HG03575 (cell line): ENCODE results near the gene POTEG.
"Not testable (repeated sequence)": the region's sequence is repeated elsewhere in the genome, so short reads cannot be mapped to it uniquely, and the experiment has no call there.

ENCODE experiments used
- ATAC-seq: cut with Tn5 transposase; IDR thresholded peaks from one replicate; pipeline ENCODE4 v1.9.1; 2021; ENCODE audit not compliant: unreplicated experiment, insufficient number of reproducible peaks, low FRiP score; ENCODE audit errors: extremely low read depth

POTEG gene

GRCh38 chr14:19434241-19434640 is at the start of gene POTEG:
POTEG (minus strand) TSS chr14:19434341; CDS start chr14:19434289, 52 bp downstream.
- ATAC-seq: not testable (repeated sequence)

- not testable (repeated sequence) for ATAC-seq
Observed at GRCh38 chr14:19482093-19482492, 48.0 kb upstream of the POTEG start.

- ATAC-seq: not testable (repeated sequence)
Observed at GRCh38 chr14:19481421-19481820, 47.3 kb upstream of the POTEG start.

- ATAC-seq: not testable (repeated sequence)
Observed at GRCh38 chr14:19480491-19480890, 46.4 kb upstream of the POTEG start.

DNA sequence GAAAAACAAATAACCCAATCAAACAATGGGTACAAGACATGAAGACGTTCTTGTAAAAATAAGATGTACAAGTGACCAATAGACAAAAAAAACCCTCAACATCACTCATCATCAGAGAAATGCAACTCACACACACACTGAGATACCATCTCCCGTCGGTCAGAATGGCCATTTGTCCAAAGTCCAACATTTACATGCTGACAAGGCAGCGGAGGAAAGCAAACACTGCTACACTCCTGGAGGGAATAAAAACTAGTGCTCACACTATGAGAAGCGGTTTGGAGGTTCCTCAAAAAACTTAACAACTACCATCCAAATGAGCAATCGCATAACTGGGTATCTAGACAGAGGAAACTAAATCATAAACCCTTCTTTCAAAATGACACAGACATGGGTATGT is 11.6 kb upstream of the POTEG start:
- not testable (repeated sequence) for ATAC-seq

- ATAC-seq: not testable (repeated sequence)
Observed at GRCh38 chr14:19439826-19440225, 5.7 kb upstream of the POTEG start.

DNA sequence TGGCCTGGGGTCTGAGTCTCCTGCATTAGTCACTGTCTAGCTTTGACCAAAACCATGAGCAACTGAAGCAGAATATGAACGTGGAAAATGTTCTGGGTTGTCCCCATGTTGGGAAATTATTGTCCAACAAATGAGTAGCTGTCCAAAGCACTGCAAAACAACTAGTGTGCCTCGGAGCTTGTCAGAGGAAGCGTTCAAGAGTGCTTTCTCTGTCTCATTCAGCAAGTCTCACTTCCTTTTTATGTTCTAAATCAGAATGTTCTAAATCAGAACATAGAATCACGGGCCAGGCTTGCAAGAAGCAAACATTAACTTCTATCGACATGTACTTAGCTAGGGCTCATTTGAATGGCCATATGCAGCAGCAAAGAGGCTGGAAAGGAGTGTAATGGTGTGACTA is 5.1 kb upstream of the POTEG start:
- ATAC-seq: peak; percentile 59

- not testable (repeated sequence) for ATAC-seq
Observed at GRCh38 chr14:19437126-19437443, 2.9 kb upstream of the POTEG start.

- ATAC-seq: not testable (repeated sequence)
Observed at GRCh38 chr14:19436311-19437125, 2.4 kb upstream of the POTEG start.

- ATAC-seq: not testable (repeated sequence)
Observed at GRCh38 chr14:19435852-19436251, 1.7 kb upstream of the POTEG start.

DNA sequence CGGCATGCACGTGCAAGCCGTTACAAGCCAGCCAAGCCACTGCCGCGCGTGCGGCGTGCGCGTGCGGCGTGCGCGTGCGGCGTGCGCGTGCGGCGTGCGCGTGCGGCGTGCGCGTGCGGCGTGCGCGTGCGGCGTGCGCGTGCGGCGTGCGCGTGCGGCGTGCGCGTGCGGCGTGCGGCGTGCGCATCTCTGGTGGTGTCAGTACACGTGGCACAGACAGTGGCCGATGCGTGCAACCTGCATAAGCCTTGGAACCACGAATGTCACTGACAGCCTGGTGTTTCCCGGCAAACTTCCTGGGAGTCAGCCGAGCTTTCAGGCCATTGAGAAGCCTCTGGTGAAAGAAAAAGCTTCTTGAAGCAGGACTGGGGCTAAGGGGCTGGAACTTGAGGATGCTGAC is 750 bp upstream of the POTEG start:
- ATAC-seq: not testable (repeated sequence)

DNA sequence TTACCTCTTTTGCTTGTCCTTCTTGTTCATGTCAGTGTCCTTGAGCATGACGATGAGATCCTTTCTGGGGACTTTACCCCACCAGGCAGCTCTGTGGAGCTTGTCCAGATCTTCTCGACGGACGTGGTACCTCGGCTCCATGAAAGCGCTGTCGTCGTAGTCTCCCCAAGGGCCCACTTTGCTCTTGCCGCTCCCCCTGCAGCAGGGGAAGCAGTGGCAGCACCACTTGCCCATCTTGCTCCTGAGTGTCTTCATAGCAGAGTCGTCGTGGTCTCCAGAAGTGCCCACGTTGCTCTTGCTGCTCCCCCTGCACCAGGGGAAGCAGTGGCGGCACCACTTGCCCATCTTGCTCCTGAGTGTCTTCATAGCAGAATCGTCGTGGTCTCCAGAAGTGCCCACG is 376 bp downstream of the POTEG start:
- not testable (repeated sequence) for ATAC-seq

- not testable (repeated sequence) for ATAC-seq
Observed at GRCh38 chr14:19408519-19408918, 25.6 kb downstream of the POTEG start.

DNA sequence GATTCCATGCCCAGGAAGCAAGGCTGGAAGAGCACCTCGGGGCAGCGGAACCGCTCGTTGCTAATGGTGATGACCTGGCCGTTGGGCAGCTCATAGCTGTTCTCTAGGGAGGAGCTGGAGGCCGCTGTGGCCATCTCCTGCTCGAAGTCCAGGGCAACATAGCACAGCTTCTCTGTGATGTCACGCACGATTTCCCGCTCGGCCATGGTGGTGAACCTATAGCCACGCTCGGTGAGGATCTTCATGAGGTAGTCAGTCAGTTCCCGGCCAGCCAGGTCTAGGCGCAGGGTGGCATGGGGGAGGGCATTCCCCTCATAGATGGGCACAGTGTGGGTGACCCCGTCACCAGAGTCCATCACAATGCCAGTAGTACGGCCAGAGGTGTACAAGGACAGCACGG is 32.0 kb downstream of the POTEG start:
- not testable (repeated sequence) for ATAC-seq

DNA sequence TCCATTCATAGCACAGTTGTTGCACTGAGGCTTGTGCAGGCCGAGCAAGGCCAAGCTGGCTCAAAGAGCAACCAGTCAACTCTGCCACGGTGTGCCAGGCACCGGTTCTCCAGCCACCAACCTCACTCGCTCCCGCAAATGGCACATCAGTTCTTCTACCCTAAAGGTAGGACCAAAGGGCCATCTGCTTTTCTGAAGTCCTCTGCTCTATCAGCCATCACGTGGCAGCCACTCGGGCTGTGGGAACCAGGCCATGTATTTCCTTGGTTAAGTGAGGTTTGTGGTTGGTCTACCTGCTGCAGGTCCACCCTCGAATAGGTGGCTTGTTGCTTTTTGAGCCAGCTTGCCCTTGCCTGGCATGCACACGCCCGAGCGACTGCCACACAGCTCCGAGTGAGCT is 39.4 kb downstream of the POTEG start:
- ATAC-seq: not testable (repeated sequence)

DNA sequence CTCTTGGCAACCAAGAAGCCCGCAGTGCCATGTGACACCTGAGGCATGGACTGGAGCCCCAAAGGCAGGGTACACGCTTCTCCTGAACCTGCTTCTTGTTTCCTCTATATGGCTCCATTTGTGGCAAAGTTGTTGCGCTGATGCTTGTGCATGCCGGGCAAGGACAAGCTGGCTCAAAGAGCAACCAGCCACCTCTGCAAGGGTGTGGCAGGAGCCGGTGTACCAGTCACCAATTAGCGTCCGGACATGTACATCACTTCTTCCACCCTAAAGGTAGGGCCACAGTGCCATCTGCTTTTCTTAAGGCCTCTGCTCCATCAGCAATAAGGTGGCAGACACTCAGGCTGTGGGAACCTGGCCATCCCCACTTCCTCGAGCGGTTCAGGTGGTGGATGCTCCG is 43.9 kb downstream of the POTEG start:
- not testable (repeated sequence) for ATAC-seq

DNA sequence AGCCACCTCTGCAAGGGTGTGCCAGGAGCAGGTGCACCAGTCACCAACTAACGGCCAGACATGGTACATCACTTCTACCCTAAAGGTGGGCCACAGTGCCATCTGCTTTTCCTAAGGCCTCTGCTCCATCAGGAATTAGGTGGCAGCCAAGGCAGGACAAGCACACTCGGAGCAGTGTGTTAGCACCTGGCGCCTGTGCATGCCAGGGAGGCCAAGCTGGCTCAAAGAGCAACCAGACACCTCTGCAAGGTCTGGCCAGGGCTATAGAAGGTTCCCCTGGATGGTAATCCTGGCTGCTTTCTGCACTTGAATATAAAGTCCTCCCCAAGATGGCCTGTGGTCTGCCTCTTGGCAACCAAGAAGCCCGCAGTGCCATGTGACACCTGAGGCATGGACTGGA is 45.4 kb downstream of the POTEG start:
- ATAC-seq: not testable (repeated sequence)

DNA sequence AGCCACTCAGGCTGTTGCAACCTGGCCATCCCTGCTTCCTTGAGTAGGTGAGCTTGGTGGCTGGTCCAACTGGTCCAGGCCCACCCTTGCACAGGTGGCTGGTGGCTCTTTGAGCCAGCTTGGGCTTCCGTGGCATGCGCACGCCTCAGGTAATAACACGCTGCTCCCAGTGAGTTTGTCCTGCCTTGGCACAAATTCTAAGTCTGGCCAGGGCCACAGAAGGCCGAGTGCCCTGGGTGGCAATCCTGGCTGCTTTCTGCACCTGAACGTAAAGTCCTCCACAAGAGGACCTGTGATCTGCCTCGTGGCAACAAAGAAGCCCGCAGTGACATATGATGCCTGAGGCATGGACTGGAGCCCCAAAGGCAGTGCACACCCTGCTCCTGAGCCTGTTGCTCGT is 47.1 kb downstream of the POTEG start:
- ATAC-seq: not testable (repeated sequence)

DNA sequence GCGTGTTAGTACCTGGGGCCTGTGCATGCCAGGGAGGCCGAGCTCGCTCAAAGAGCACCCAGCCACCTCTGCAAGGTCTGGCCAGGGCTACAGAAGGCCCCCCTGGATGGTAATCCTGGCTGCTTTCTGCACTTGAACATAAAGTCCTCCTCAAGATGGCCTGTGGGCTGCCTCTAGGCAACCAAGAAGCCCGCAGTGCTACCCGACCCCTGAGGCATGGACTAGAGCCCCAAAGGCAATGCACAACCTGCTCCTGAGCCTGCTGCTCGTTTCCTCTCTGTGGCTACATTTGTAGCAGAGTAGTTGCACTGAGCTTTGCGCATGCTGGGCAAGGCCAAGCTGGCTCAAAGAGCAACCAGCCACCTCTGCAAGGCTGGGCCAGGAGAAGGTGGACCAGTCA is 47.8 kb downstream of the POTEG start:
- ATAC-seq: not testable (repeated sequence)

DNA sequence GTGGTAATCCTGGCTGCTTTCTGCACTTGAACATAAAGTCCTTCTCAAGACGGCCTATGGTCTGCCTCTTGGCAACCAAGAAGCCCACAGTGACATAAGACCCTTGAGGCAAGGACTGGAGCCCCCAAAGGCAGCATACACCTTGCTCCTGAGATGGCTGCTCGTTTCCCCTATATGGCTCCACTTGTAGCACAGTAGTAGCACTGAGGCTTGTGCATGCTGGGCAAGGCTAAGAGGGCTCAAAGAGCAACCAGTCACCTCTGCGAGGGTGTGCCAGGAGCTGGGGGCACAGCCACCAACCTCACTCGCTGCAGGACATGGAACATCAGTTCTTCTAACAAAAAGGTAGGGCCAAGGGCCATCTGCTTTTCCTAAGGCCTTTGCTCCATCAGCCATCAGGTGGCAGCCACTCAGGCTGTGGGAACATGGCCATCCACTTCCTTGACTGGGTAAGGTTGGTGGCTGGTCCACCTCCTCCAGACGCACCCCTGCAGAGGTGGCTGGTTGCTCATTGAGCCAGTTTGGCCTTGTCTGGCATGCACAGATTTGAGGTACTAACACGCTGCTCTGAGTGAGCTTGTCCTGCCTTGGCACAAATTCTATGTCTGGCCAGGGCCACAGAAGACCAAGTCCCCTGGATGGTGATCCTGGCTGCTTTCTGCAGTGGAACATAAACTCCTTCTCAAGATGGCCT is 49.9 kb downstream of the POTEG start:
- not testable (repeated sequence) for ATAC-seq
